Endothelial cell of umbilical vein (primary cell): ENCODE results near the gene GRAMD1B. TPM values are rescaled to one million over a fixed set of nuclear protein-coding genes. Genes with fewer than 3 reads are reported as not detected.

Source experiments
- BruUV-seq: library from RNA; stranded (reverse); fragments of 400-500 nt; replicated peaks from 2 replicates; lab custom pipeline; 2021; lab: Mats Ljungman, UMichigan
- CTCF ChIA-PET: fragments of 300-600, 350-600 bp; sonication (Branson Sonifier 250); formaldehyde crosslinking; loops from one replicate; lab custom pipeline; 2021; ENCODE audit warnings: antibody characterized with exemption, inconsistent platforms; lab: Charles Lee
- POLR2A ChIA-PET: fragments of 300-600, 350-600 bp; sonication (Branson Sonifier 250); formaldehyde crosslinking; loops from one replicate; lab custom pipeline; 2021; ENCODE audit warnings: antibody characterized with exemption, inconsistent platforms; lab: Charles Lee
- DNase-seq: peaks from one replicate; pipeline ENCODE4 v3.0.0-alpha.2; 2011; ENCODE audit warnings: low read depth, low spot score
- FAIRE-seq: peaks from 2 replicates; lab custom pipeline; 2011; peaks lifted over from hg19 to GRCh38; lab: Jason Lieb, UNC
- H2AFZ ChIP-seq: 2 replicates; pipeline ENCODE4 v1.6.0; 2012; ENCODE audit warnings: low read depth, low read length, control low read depth, inconsistent platforms
- H3K27ac ChIP-seq: 2 replicates; pipeline ENCODE4 v1.5.1; 2011; ENCODE audit warnings: low read depth, mild to moderate bottlenecking, control low read depth, low read length, moderate library complexity; ENCODE audit not compliant: insufficient read depth
- H3K27me3 ChIP-seq, 2 experiments: 2 replicates each; pipeline versions ENCODE4 v1.6.0 to v1.6.1; 2011; ENCODE audit warnings: low read length in 2 of 2, mixed read lengths in 1 of 2; ENCODE audit not compliant: control insufficient read depth in 2 of 2, insufficient read depth in 2 of 2
- H3K36me3 ChIP-seq, 2 experiments: 2 replicates in 1 of 2; 3 replicates in 1 of 2; pipeline ENCODE4 v1.5.1; 2011; ENCODE audit warnings: low read length in 2 of 2, mild to moderate bottlenecking in 1 of 2, moderate library complexity in 1 of 2; ENCODE audit not compliant: control insufficient read depth in 2 of 2, insufficient read depth in 2 of 2; ENCODE audit errors: extremely low read depth in 1 of 2
- H3K4me1 ChIP-seq: 3 replicates; pipeline ENCODE4 v1.5.1; 2011; ENCODE audit warnings: mild to moderate bottlenecking, low read length; ENCODE audit not compliant: control insufficient read depth, insufficient read depth; ENCODE audit errors: extremely low read depth
- H3K4me2 ChIP-seq: 2 replicates; pipeline ENCODE4 v1.6.1; 2011; ENCODE audit warnings: low read length, control low read depth, mixed read lengths; ENCODE audit not compliant: insufficient read depth
- H3K4me3 ChIP-seq, 3 experiments: fragments of 200-600 bp in 1 of 3; sonication (generic), shearing (Covaris generic) in 1 of 3; replicated peaks in 1 of 3; 2 replicates each; pipeline ENCODE4 v1.5.1; 2011 to 2016; ENCODE audit warnings: control low read depth in 3 of 3, low read length in 3 of 3, mild to moderate bottlenecking in 2 of 3, inconsistent platforms in 1 of 3, low read depth in 1 of 3, moderate library complexity in 1 of 3; ENCODE audit not compliant: insufficient read depth in 1 of 3
- H3K79me2 ChIP-seq: 2 replicates; pipeline ENCODE4 v1.6.0; 2012; ENCODE audit warnings: low read length, inconsistent platforms; ENCODE audit not compliant: control insufficient read depth, insufficient read depth
- H3K9ac ChIP-seq: replicated peaks from 2 replicates; pipeline ENCODE3; 2011; ENCODE audit warnings: low read length, control low read depth; ENCODE audit not compliant: insufficient read depth; ENCODE audit errors: extremely low read depth
- H3K9me1 ChIP-seq: replicated peaks from 3 replicates; pipeline ENCODE4 v1.6.0; 2011; ENCODE audit warnings: mild to moderate bottlenecking, low read length; ENCODE audit not compliant: control insufficient read depth, insufficient read depth; ENCODE audit errors: extremely low read depth
- H3K9me3 ChIP-seq: replicated peaks from 2 replicates; pipeline ENCODE4 v1.5.1; 2012; ENCODE audit warnings: low read length, inconsistent platforms; ENCODE audit not compliant: control insufficient read depth, insufficient read depth
- H4K20me1 ChIP-seq: replicated peaks from 2 replicates; pipeline ENCODE3; 2011; ENCODE audit warnings: mild to moderate bottlenecking, low read length; ENCODE audit not compliant: control insufficient read depth, insufficient read depth; ENCODE audit errors: extremely low read depth
- EZH2 ChIP-seq: IDR thresholded peaks from 2 replicates; pipeline ENCODE4 v1.6.1; 2012; ENCODE audit warnings: borderline replicate concordance, low read depth, mild to moderate bottlenecking, moderate library complexity, low read length, inconsistent platforms; ENCODE audit not compliant: severe bottlenecking
- FOS ChIP-seq: IDR thresholded peaks from 2 replicates; pipeline ENCODE4 v1.6.1; 2011; ENCODE audit warnings: mild to moderate bottlenecking, low read length, moderate library complexity, borderline replicate concordance; ENCODE audit not compliant: insufficient read depth
- GATA2 ChIP-seq: IDR thresholded peaks from 2 replicates; pipeline ENCODE4 v1.7.0; 2011; ENCODE audit warnings: low read depth, mild to moderate bottlenecking, moderate library complexity, mixed read lengths, low read length; ENCODE audit not compliant: insufficient read length, insufficient read depth
- JUN ChIP-seq: IDR thresholded peaks from 2 replicates; pipeline ENCODE4 v1.6.1; 2011; ENCODE audit warnings: borderline replicate concordance, low read depth; ENCODE audit not compliant: insufficient read length, insufficient read depth
- MYC ChIP-seq: IDR thresholded peaks from one replicate; pipeline ENCODE4 v1.6.1; 2011; ENCODE audit warnings: mild to moderate bottlenecking, low read depth, low read length
- POLR2A ChIP-seq: IDR thresholded peaks from 2 replicates; pipeline ENCODE4 v1.6.1; 2012; ENCODE audit warnings: low read depth, mild to moderate bottlenecking, control low read depth, low read length
- POLR2AphosphoS5 ChIP-seq: IDR thresholded peaks from 2 replicates; pipeline ENCODE4 v1.6.1; 2012; ENCODE audit warnings: low read depth, mild to moderate bottlenecking, control low read depth, low read length, moderate library complexity; ENCODE audit not compliant: insufficient read depth
- dilution Hi-C: fragments of 300-500 bp; cut with MboI; formaldehyde crosslinking; loops from one replicate; pipeline ENCODE4 v1.15.0; 2019; ENCODE audit warnings: low sequenced_read_pairs; ENCODE audit not compliant: extremely low pct_ligation_motif_present
- intact Hi-C: fragments of 100-400 bp; cut with micrococcal nuclease; formaldehyde crosslinking; loops from one replicate; pipeline ENCODE4 v1.10.0; 2022
- polyA plus RNA-seq, 4 experiments: library from polyadenylated mRNA; depleted of rRNA in 3 of 4; stranded (reverse) in 3 of 4; unstranded in 1 of 4; fragments of >200 nt; gene quantifications; 2 replicates each; pipeline versions ENCODE4 v1.2.1 to v1.2.3, GENCODE V29; 2011 to 2012; ENCODE audit warnings: missing spikeins in 1 of 4
- total RNA-seq: library from RNA; stranded (reverse); gene quantifications from 2 replicates; pipeline ENCODE4 v1.2.3, GENCODE V29; 2021
- TF ChIP-seq, protein P1 (sequence below), 2 donors: IDR thresholded peaks; 1 replicate in 1 of 2; 2 replicates in 1 of 2; pipeline ENCODE4 v1.5.1; 2011; ENCODE audit warnings: low read length in 2 of 2, mild to moderate bottlenecking in 2 of 2, moderate library complexity in 2 of 2, control low read depth in 1 of 2, inconsistent platforms in 1 of 2, low read depth in 1 of 2; ENCODE audit not compliant: insufficient read depth in 1 of 2; ENCODE audit errors: extremely low read depth in 1 of 2
- TF ChIP-seq, protein P2 (sequence below): IDR thresholded peaks from 2 replicates; pipeline ENCODE4 v1.6.1; 2011; ENCODE audit not compliant: insufficient read depth, insufficient read length

Gene GRAMD1B
- total and polyA plus RNA-seq, 2 donors (not counting 3 experiments of a cell fraction or from before 2014, with no cell fraction given): 5.1 to 11.1 TPM

DNA sequence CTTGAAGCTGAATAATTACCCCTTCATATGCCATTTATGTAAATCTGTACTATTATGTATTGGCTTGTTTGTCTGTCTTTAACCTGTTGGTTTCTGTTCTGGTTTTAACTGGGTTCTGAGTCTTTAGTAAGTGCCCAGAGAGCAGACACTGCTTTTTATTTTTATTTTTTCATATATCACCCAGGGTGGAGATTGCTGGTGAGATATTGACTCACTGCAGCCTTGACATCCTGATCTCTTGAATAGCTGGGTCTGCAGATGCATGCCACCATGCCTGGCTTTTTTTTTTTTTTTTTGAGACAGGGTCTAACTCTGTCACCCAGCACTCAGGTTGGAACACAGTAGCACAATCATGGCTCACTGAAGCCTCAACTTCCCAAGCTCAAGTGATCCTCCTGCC is 19.4 kb downstream of the GRAMD1B start:
- dilution Hi-C loops (no loop called here), intact Hi-C loops (no loop called here)
- ChIA-PET CTCF (no interaction called here), POLR2A (no interaction called here)
- no peak for TF ChIP-seq POLR2AphosphoS5
- TF ChIP-seq POLR2A: no peak
- TF ChIP-seq FOS: no peak
- TF ChIP-seq, protein P1, sequence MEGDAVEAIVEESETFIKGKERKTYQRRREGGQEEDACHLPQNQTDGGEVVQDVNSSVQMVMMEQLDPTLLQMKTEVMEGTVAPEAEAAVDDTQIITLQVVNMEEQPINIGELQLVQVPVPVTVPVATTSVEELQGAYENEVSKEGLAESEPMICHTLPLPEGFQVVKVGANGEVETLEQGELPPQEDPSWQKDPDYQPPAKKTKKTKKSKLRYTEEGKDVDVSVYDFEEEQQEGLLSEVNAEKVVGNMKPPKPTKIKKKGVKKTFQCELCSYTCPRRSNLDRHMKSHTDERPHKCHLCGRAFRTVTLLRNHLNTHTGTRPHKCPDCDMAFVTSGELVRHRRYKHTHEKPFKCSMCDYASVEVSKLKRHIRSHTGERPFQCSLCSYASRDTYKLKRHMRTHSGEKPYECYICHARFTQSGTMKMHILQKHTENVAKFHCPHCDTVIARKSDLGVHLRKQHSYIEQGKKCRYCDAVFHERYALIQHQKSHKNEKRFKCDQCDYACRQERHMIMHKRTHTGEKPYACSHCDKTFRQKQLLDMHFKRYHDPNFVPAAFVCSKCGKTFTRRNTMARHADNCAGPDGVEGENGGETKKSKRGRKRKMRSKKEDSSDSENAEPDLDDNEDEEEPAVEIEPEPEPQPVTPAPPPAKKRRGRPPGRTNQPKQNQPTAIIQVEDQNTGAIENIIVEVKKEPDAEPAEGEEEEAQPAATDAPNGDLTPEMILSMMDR (IDR thresholded peaks at IDR 0.05; ENCODE audit: extremely low read depth in 1 of 2, insufficient read depth in 1 of 2, low read depth in 1 of 2, low read length in 2 of 2): no peak
- no peak for TF ChIP-seq EZH2
- TF ChIP-seq, protein P2, sequence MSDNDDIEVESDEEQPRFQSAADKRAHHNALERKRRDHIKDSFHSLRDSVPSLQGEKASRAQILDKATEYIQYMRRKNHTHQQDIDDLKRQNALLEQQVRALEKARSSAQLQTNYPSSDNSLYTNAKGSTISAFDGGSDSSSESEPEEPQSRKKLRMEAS: no peak
- no peak for TF ChIP-seq MYC
- no peak for TF ChIP-seq JUN
- no peak for TF ChIP-seq GATA2
- no TSS peak for BruUV-seq
- no peak for FAIRE-seq
- Histone ChIP-seq H3K9ac (no peak overlapping the region), H3K4me1 (peaks cover 9% of the 10 kb centered on the region), H4K20me1 (no peaks in the 10 kb centered on the region), H3K27ac (no peak overlapping the region), H3K9me1 (no peaks in the 10 kb centered on the region), H3K4me3 (no peak overlapping the region), H3K9me3 (no peaks in the 10 kb centered on the region), H3K27me3 (no peaks in the 10 kb centered on the region), H3K4me2 (no peak overlapping the region), H3K79me2 (no peaks in the 10 kb centered on the region), H2AFZ (no peak overlapping the region), H3K36me3 (no peaks in the 10 kb centered on the region)
- no peak for DNase-seq
